Astrocyte of the hippocampus (primary cell): Measurements from ENCODE around the gene TLE3.
"Not testable (repeated sequence)": the region's sequence is repeated elsewhere in the genome, so short reads cannot be mapped to it uniquely, and the experiment has no call there.

ENCODE experiments used
- DNase-seq: peaks from one replicate; pipeline ENCODE4 v3.0.0; 2011; ENCODE audit warnings: low read depth, low spot score

Gene TLE3

DNA sequence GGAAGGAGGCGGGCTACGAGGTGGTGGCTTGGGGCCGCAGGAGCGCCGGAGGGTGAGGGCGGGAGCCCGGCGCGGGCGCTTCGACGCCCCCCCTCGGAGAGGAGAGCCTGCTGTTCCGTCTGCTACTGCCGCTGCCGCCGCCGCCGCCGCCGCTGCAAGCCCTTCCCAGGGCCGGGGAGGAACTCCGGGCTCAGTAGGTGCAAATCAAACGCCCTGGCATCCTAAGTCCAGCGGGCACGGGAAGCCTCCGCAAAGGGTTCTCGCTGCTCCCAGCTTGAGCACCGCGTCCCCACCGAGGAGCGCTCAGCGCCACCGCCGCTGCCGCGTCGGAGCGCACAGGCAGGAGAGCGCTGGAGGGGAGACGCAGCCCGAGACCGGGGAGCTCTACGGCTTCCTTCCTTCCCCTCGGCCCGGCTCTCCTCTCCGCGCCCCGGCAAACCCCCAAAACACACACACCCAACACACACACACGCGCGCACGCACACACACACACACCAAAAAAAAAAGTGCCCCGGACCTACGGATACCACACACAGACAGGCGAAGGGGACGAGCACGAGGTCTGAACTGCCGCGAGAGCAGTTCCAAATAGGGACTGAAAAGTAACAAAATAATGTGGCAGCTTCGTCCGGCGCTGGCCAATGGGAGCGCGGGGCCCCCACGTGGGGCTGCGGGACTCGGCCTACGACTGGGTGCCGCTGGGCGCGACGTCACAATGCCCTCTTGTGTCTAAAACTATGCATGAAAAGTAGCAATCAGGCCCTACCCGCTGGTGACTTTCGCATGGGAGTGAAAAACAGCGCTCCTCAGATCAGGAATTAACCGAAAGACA is at the start of gene TLE3:
TLE3 (minus strand) TSS at position 597 of the 832 bp plus-strand sequence. CDS start 1,119 bp downstream, outside the sequence.
- DNase-seq, result peak; percentile 100

DNA sequence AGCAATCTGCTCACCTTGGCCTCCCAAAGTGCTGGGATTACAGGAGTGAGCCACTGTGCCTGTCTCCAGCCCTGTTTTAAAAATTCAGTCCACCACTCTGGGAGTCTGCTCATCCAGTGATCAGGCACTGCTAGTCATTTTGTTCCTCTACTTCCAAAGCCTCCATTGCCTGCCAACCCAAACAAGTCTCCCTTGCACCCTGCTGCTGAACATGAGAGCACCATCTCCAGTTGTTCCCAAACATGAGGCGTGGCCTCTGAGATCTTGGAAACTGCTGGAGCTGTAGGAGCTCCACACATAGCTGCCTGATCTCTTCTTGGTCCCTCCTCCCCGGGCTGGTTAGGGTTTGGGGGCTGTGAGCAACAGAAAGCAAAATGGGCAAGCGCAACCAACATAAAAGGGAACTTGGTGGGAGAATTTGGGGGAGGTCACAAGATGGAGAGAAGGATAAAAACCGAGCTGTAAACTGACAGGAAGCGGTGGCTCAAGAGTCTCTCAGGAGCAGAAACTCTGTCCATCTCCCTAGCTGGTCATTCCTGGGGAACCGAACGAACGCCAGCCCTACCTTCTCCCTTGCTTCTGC is 49.6 kb upstream of the TLE3 start:
- DNase-seq, result no peak

DNA sequence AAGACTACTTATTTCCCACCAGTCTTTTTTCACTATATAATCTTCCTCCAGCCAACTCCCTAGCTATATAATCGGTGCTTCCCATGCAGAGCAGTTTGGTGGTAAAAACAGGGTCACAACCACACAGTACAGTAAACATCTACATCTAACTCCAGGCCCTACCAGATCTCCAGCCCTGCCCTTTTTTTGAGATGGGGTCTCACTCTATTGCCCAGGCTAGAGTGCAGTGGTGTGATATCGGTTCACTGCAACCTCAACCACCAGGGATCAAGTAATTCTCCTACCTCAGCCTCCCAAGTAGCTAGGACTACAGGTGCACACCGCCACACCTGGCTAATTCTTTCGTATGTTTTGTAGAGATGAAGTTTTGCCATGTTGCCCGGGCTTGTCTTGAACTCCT is 49.1 kb upstream of the TLE3 start:
- no peak for DNase-seq

- no peak for DNase-seq
Measured at GRCh38 chr15:70146162-70146561, 48.4 kb upstream of the TLE3 start.

DNA sequence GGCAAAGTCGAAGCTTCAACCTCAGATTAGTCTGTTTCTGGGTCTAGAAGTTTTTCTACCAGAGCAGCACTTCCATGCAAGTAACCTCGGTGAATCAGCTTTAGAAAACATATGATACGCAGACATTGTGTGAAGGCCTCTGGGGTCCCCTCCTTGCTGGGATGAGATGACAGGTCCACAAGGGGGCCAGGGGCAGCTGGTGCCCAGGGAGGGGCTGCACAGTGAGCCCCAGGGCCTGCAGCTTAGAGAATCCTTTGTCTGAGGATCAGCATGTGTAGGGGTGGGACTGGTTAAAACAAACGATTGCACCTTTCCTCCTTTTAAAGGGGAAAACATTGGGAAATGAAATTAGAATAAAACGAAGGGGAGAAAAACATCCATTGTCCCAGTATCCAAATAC is 47.5 kb upstream of the TLE3 start:
- DNase-seq, result no peak

DNA sequence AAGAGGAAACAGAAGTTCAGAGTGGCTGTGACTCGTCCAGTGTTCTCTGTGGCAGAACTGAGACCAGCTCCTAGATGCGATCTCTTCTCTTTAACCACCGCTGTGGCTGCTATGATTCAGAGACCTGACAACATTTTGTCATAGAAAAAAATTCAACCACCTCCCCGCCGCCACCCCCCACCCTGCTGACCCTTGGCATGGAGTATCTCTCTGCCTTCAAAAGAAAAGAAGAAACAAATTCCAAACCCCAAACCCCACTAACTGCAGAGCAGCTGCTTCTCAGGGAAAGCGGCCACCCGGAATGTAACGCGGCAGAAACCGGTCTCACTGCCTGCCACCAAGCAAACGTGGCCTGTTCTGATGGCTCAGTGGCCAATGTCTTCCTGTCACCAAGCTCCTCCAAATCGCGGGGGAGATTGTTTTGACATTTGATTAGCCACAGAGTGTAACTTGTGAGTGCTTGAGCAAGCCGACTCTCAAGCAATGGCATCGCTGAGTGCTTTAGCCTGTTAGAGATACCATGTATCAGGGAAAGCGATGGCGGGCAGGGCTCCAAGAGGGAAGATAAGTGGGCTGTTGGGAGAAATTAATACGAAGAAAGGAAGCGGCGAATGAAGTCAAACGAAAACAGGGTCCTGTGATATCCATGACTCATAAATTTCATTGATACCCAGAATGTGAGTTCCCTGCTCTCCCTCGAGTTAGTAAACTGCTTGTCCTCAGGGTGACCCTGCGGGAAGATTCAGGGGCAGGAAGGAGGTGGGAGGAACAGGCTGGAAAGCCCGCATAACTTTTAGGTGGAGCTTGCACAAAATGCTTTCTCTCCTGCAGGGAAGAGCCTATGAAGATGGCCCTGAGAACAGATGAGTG is 44.8 kb upstream of the TLE3 start:
- peak; percentile 68 for DNase-seq

DNA sequence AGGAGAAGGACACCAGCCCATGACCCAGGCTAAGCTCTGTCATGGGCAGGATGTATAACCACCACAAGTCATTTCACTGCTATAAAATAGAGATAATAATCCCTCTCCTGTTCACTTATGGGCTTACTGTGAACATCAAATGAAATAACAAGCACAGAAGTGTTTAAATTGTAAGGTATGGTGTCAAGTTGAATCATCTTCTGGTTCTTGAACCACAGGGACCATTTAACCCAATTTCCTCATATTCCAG is 44.3 kb upstream of the TLE3 start:
- no peak for DNase-seq

DNA sequence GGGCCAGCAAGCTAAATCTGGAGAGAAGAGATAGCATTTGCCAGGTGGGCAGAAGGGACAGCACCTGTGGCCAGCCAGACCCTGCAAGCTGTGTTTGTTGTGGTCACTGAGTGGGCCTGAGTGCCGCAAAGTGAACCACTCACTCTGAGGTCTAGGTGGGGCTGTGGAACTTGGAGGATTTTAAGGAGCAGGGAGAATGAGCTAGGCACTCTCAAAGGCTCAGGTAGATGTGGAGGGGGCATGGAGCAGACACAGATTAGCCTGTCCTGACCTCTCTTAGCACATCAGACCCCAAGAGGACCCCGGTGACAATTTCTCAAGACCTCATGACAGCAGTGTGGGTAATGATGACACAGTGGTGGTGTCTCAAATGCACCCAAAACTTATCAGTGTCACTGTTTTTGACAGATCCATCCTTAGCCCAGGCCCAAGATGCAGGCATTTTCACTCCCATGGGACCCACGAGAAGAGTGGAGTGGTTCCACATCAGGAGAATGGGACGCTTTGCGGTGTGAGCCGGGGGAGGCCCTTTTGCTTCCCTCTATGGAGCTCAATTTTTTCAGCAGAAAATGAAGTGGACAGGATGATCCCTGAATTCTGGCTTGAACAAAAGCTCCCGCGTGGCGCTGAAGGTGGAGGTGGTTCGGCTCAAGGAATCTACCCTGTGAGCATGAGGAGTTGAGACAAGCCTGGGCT is 43.8 kb upstream of the TLE3 start:
- DNase-seq, result no peak

GRCh38 chr15:70140543-70141375 is 43.0 kb upstream of the TLE3 start:
- peak; percentile 63 for DNase-seq

GRCh38 chr15:70140025-70140542 is 42.4 kb upstream of the TLE3 start:
- DNase-seq, result peak; percentile 21

GRCh38 chr15:70137967-70138366 is 40.2 kb upstream of the TLE3 start:
- no peak for DNase-seq

- not testable (repeated sequence) for DNase-seq
Measured at GRCh38 chr15:70137021-70137420, 39.3 kb upstream of the TLE3 start.

GRCh38 chr15:70133781-70134421 is 36.2 kb upstream of the TLE3 start:
- no peak for DNase-seq

DNA sequence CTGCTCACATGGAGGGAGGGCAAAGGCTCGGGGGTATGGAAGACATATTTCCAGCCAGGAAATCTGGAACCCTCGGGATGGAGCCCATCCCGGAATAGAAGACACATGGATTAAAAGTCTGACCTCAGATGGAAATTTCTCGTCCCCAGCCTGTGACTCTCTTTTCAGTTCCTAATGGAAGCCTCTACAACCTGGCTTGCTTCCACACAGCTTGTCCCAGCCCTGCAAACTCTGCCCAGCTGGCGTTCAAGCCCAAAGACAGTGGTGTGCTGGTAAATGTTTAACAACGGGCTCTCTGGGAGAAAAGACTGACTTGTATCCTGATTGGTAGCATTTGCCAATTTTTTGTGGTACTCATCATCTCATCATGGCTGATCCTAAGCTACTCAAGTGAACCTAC is 35.6 kb upstream of the TLE3 start:
- DNase-seq, result no peak

GRCh38 chr15:70132571-70132970 is 34.9 kb upstream of the TLE3 start:
- no peak for DNase-seq

GRCh38 chr15:70132139-70132538 is 34.4 kb upstream of the TLE3 start:
- DNase-seq, result peak; percentile 51

DNA sequence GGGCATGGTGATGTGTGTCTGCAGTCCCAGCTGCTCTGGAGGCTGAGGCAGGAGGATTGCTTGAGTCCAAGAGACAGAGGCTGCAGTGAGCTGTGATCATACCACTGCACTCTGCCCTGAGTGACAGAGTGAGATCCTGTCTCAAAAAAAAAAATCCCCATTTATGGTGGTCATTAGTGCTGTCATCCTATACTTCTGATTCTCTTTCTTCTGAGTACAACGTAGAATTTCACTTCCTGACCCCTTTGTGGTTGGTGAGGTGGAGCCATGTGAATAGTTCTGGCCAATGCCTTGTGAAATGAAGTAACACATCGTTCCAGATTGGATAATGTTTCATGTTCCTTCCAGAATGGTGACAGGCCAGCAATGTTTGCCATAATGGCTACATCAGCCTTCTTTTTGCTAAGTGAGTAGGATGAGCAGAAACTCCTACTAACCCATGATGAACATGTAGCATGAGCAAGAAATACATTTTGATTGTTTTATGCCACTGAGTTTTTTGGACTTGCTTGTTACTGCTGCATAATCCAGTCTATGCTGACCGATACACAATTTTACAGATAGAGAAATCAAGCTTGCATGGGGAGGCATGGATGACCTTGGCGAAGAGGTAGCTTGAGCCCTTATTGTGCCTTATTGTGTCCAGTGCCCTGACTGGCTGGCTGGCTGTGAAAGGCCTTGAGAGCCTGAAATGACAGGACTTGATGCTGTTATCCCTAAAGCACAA is 30.9 kb upstream of the TLE3 start:
- no peak for DNase-seq

DNA sequence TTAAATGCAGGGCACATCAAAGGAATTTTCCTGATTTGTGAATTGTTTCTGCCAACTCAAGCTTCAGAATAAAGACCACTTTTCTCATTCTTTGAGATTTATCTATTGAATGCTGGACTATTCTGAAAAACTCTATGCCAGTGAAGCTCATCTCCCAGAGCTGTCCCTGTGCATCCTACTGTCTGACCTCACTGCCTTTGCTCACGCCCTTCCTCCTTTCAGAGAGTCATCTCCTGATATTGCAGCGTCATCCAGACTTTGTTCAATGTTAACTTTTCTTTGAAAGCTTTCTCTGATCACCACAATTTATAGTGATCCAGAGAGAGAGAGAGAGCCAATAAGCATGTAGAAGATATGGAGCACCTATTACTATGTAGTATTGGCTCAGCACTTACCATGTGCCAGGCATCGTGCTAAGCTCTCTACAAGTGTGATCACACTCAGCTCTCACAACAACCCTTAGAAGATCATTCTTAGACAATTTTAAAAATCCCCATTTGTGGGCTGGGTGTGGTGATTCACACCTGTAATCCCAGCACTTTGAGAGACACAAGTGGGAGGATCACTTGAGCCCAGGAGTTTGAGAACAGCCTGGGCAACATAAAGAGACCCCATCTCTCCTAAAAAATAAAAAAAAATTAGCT is 30.2 kb upstream of the TLE3 start:
- no peak for DNase-seq

DNA sequence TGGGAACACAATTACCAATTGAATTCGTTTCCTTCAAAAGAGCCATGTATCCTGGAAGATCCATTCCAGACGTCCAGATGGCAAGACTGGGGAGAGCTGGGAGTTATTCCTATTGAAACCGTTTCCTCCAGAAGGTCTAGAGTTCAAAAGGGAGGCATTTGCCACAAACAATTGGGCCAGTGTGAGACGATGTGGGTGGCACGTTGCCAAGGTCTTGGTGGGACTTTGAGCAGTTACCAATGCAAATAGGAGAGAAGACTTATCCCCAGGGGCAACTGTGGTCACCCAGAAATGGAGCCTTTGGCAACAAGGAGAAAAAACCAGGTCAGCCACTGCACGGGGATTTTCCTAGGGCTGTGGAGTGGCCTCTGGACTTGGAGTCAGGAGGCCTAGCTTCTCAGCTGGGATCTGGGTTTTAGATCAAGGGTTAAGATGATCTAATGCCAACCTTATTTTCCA is 29.6 kb upstream of the TLE3 start:
- peak; percentile 71 for DNase-seq
